HG03039 (cell line): ENCODE measurements around the gene WDR70.
"Not testable (repeated sequence)": the region's sequence is repeated elsewhere in the genome, so short reads cannot be mapped to it uniquely, and the experiment has no call there.

Experiments used
- ATAC-seq: cut with Tn5 transposase; IDR thresholded peaks from one replicate; pipeline ENCODE4 v1.9.1; 2021; ENCODE audit warnings: mild to moderate bottlenecking, moderate library complexity; ENCODE audit not compliant: unreplicated experiment

The WDR70 gene

GRCh38 chr5:37379100-37379628, at the start of gene WDR70:
WDR70 (plus strand) TSS chr5:37379318; CDS start chr5:37379368, 50 bp downstream.
- ATAC-seq = peak; percentile 99

DNA sequence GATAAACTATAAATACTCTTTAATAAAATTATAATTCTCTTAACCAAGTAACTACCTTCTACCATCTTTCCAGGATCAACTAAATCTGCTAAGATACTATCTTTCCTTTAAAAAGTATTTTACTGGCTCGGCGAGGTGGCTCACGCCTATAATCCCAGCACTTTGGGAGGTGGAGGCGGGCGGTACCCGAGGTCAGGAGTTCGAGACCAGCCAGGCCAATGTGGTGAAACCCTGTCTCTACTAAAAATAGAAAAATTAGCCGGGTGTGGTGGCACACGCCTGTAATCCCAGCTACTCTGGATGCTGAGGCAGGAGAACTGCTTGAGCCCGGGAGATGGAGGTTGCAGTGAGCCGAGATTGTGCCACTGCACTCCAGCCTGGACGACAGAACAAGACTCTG, 44.4 kb upstream of the WDR70 start:
- ATAC-seq = not testable (repeated sequence)

- not testable (repeated sequence) for ATAC-seq
Observed at GRCh38 chr5:37342741-37343140, 36.4 kb upstream of the WDR70 start.

GRCh38 chr5:37355161-37355560, 24.0 kb upstream of the WDR70 start:
- no peak for ATAC-seq

- ATAC-seq = peak; percentile 39
Observed at GRCh38 chr5:37370550-37370863, 8.6 kb upstream of the WDR70 start.

DNA sequence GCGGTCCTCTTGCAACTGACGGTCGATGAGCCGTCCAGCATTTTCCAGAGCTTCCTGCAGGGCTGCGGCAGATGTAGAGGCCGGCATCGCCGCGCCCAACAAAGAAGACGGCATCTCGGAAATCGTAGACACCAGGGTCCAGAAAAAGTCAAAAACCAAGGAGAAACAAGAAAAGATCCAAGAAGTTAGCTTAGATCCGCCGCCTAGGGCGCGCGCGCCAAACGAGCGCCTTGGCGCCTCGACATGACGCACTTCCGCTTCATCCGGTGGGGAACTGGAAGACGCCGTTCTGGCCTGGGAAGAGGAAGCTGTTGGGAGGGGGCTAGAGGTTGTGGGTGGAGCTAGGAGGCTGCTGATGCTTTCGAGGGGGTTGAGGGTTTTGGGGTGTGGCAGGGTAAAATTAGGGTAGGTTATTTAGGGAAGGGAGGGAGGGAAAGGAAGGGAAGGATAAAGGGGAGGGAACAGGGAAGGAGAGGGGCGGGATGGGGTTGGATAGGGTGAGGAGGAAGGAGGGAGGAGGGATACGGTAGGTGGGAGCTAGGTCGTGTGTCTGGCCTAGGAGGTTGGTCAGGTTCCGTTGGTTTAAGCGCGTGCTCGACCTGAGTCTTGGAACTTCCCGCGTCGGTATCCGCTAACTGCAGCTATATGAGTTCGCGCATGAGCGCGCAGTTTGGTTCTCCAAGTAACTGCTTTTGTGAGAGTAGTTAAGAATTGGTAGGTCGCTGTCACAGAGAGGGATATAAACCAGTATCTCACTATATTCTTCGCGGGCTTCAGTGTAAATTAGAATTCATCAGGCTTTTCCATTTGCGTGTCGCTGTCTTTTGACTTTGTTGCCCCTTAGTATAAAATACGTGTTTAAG, 8.0 kb upstream of the WDR70 start, which contains the start of gene NUP155:
NUP155 (minus strand) TSS at position 243 of the 863 bp plus-strand sequence; CDS start at position 114, 129 bp downstream.
- ATAC-seq = peak; percentile 95

- no peak for ATAC-seq
Observed at GRCh38 chr5:37375091-37375490, 4.0 kb upstream of the WDR70 start.

- not testable (repeated sequence) for ATAC-seq
Observed at GRCh38 chr5:37378066-37378465, 1.1 kb upstream of the WDR70 start.

- no peak for ATAC-seq
Observed at GRCh38 chr5:37391591-37391990, 12.5 kb downstream of the WDR70 start.

DNA sequence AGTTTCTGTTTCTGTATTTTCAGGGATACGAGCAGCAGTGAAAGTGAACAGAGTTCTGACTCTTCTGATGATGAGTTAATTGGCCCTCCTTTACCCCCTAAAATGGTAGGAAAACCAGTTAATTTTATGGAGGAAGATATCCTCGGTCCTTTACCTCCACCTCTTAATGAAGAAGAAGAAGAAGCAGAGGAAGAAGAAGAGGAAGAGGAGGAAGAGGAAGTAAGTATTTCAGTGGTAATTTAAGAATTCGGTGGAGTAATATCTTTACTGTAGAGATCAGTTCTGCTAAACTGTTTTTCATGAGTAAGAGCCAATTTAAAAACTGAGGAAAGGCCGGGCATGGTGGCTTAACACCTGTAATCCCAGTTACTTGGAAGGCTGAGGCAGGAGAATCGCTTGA, 17.2 kb downstream of the WDR70 start:
- ATAC-seq = no peak

- no peak for ATAC-seq
Observed at GRCh38 chr5:37400501-37400900, 21.4 kb downstream of the WDR70 start.

- no peak for ATAC-seq
Observed at GRCh38 chr5:37412515-37412914, 33.4 kb downstream of the WDR70 start.

DNA sequence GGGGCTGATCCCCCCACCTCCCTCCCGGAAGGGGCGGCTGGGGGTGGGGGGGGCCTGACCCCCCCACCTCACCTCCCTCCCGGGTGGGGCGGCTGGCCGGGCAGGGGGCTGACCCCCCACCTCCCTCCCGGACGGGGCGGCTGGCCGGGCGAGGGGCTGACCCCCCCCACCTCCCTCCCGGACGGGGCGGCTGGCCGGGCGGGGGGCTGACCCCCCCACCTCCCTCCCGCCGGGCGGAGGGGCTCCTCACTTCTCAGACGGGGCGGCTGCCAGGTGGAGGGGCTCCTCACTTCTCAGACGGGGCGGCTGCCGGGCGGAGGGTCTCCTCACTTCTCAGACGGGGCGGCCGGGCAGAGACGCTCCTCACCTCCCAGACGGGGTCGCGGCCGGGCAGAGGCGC, 36.3 kb downstream of the WDR70 start:
- ATAC-seq = not testable (repeated sequence)

GRCh38 chr5:37417347-37417746, 38.2 kb downstream of the WDR70 start:
- no peak for ATAC-seq

DNA sequence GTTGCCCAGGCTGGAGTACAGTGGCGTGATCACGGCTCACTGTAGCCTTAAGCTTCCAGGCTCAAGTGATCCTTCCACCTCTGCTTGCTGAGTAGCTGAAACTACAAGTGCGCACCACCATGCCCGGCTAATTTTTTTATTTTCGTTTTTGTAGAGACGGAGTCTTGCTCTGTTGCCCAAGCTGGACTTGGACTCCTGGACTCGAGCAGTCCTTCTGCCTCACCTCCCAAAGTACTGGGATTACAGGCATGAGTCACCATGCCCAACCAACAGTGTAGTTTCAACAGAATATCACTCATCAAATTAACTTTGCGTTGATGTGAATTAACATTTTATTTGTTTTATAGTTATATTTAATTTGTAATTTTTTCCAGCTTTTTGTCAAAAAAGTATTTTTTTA, 45.3 kb downstream of the WDR70 start:
- ATAC-seq = no peak

DNA sequence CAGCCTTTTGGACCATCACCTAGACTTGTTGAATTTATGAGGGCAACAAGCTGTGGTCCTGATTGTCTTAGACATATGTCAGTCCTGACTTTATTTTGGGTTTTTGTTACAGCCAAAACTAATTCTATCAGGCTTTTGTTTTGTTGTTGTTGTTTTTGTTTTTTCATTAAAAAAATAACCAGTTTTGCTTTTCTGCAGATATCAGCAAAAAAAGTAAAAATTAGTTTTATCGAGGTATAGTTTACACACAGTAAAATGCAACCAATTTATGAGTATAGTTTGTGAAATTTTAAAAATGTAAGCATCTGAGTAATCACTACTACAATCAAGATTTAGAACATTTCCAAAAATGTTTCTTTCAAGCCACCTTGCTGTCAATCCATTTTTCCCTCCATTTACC, 48.9 kb downstream of the WDR70 start:
- ATAC-seq = no peak

DNA sequence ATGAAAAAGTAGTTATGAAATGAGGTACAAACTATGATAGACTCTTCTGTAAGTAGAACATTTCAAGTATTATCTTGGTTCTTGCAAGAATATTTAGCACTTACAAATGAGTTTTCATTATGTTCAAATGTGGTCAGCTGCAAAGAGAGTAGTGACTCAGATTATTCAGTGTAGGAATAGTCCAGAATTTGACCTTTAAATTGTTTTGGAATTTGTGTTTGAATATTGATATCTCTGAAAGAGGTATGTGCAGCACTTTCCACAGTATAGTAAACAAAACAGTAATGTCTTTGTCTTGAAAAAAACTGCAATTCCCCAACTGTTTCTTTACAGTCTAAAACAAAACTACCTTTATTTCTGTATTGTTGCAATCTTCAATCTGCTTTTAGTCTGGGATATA, 56.1 kb downstream of the WDR70 start:
- ATAC-seq = no peak

DNA sequence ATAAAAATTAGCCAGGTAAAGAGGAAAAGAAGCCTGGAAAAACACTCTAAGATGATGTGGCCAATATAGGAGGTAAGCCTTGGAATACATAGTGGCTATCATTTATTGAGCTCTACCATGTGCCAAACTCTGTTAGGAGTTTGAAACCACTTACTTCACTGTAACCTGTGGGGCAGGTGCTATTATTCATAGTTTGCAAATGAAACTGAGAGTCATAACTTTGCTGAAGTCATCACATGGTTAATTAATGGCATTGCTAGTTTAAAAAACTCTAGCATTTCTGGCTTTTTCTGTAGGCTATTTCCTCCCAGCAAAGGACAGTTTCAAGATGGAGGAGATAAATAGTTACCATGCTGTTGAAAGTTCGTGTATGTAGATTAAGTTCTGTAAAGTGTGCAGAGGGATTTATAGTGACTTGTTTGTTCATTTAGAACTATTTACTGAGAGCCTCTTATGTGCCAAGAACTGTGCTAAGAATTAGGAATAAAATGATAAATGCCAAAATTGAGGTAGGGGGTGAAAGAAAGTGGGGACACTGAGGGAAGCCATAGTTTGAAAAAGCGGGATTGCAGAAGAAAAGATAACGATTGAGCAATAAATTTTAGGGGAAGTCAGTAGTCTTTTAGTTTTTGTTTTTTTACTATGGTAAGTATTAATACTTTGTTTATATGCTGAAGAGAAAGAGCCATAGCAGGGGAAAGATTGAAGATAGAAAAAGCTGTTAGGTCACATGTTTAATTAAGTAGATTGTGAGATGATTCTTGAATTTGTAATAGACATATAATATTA, 57.2 kb downstream of the WDR70 start:
- no peak for ATAC-seq

DNA sequence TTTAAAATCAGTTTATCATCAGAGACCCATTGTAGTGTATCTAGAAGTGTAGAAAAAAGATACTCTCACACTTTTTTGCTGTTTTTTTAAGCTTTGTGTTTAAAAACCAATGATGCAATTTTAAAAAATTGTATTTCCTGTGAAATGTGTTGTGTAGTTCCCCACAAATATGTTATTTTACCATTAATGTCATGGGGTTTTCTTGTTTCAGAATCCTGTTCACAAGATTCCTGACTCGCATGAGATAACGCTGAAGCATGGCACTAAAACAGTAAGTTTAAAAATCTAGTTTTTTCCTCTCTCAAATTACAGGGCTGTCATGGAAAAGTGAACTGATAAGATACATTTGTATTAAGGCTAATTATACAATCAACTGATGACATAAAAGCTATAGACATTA, 58.6 kb downstream of the WDR70 start:
- no peak for ATAC-seq

DNA sequence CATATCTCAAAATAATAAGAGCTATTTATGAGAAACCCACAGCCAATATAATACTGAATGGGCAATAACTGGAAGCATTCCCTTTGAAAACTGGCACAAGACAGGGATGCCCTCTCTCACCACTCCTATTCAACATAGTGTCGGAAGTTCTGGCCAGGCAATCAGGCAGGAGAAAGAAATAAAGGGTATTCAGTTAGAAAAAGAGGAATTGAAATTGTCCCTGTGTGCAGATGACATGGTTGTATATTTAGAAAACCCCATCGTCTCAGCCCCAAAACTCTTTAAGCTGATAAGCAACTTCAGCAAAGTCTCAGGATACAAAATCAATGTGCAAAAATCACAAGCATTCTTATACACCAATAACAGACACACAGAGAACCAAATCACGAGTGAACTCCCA, 66.7 kb downstream of the WDR70 start:
- not testable (repeated sequence) for ATAC-seq

- no peak for ATAC-seq
Observed at GRCh38 chr5:37448941-37449340, 69.8 kb downstream of the WDR70 start.

DNA sequence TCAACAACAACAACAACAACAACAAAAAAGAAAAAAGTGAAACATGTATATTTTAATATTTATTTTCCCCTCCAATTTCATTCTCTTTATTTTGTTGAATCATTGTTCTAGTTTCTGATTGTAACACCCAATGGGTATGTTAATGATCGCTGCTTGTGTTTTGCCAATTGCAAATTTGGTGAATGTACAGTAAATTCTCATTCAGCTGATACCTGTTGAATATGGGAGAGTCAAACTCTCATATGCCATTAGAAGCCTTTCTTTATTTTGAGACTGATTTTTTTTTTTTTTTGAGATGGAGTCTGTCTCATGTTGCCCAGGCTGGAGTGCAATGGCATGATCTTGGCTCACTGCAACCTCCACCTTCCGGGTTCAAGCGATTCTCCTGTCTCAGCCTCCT, 72.9 kb downstream of the WDR70 start:
- not testable (repeated sequence) for ATAC-seq
